ENCODE measurements around the gene MRPS22. TPM values are rescaled to one million over a fixed set of nuclear protein-coding genes. Genes with fewer than 3 reads are reported as not detected.
"Not testable (repeated sequence)": the region's sequence is repeated elsewhere in the genome, so short reads cannot be mapped to it uniquely, and the experiment has no call there.

Gene MRPS22
- total RNA-seq, 3 donors from 2014 or later (not counting 1 experiment from before 2014, with no cell fraction given) = 32.4 to 39.1 (median 35.3) TPM

DNA sequence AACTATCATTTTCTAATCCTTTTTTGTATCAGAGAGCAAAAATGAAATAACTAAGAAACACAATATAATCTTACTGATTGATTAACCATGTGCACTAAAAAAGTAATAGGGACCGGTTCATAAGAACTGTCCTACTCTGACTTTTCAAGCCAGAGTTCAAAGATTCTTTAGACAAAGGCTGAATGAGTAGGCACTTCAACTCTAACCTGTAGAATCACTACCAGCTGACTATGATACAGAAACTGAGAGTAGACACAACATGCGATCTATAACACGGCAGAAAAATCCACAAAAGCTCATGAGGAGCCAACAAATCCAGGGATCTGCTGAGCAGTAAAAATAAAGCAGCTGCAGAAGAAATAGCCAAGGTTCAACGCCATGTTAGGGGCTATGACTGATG is 36.8 kb downstream of the MRPS22 start:
- 95% methylated on average over 3 of the region's 4 CpGs for WGBS (ENCODE audit: insufficient coverage)

GRCh38 chr3:139382291-139382690 is 38.5 kb downstream of the MRPS22 start:
- H3K9me3 Mint-ChIP-seq; H3K4me1 ChIP-seq (ENCODE audit: control insufficient read depth, insufficient read depth, low read length); H3K27me3 Mint-ChIP-seq (ENCODE audit: low read depth in 2 of 2); H3K9me3 ChIP-seq (ENCODE audit: control insufficient read depth, insufficient read depth, low read length); ATAC-seq; intact Hi-C loops (cut with micrococcal nuclease); H3K4me3 Mint-ChIP-seq; H3K27me3 ChIP-seq (ENCODE audit: control insufficient read depth, insufficient read depth, low read length); H3K4me3 ChIP-seq (ENCODE audit: low read length); H3K27ac ChIP-seq (ENCODE audit: low read length); DNase-seq: not testable (repeated sequence)
- peaks cover 47% of the 10 kb centered on the region for H3K36me3 ChIP-seq (ENCODE audit: control insufficient read depth, insufficient read depth, low read length)
- Mint-ChIP-seq H3K36me3 (peaks cover 18% of the 10 kb centered on the region), H3K4me1 (peaks cover 26 to 27% of the 10 kb centered on the region in 2 donors), H3K27ac (peak overlapping the region in 1 of 2 donors; percentile 9)
- no CpG with 5 or more reads among the region's 2 CpGs for WGBS (ENCODE audit: insufficient coverage)

More for the DNA sequence above, 36.8 kb downstream of the MRPS22 start:
- Histone ChIP-seq H3K4me3 (ENCODE audit: low read length) (no peak overlapping the region), H3K27me3 (ENCODE audit: control insufficient read depth, insufficient read depth, low read length) (no peaks in the 10 kb centered on the region), H3K9me3 (ENCODE audit: control insufficient read depth, insufficient read depth, low read length) (no peaks in the 10 kb centered on the region), H3K4me1 (ENCODE audit: control insufficient read depth, insufficient read depth, low read length) (no peaks in the 10 kb centered on the region), H3K36me3 (ENCODE audit: control insufficient read depth, insufficient read depth, low read length) (peaks cover 62% of the 10 kb centered on the region), H3K27ac (ENCODE audit: low read length) (no peak overlapping the region)
- no peak overlapping the region for H3K4me3 Mint-ChIP-seq
- ATAC-seq (no peak), DNase-seq (no peak)
- no peak for TF ChIP-seq CTCF (IDR thresholded peaks at IDR 0.05)
- intact Hi-C loops (cut with micrococcal nuclease) = no loop called here
- no peaks in the 10 kb centered on the region for H3K27me3 Mint-ChIP-seq (ENCODE audit: low read depth in 2 of 2)
- H3K9me3 Mint-ChIP-seq = no peaks in the 10 kb centered on the region
- no peak overlapping the region for H3K27ac Mint-ChIP-seq
- H3K36me3 Mint-ChIP-seq = peaks cover 23% of the 10 kb centered on the region
- peaks cover 12 to 15% of the 10 kb centered on the region in 2 donors for H3K4me1 Mint-ChIP-seq

GRCh38 chr3:139388077-139388476 is 44.3 kb downstream of the MRPS22 start:
- H3K27me3 Mint-ChIP-seq (ENCODE audit: low read depth in 2 of 2) = peaks cover 0 to 2% of the 10 kb centered on the region in 2 donors
- ATAC-seq (no peak), DNase-seq (no peak)
- H3K4me3 Mint-ChIP-seq = peak overlapping the region; percentile 77
- intact Hi-C loops (cut with micrococcal nuclease) = no loop called here
- peaks cover 38 to 39% of the 10 kb centered on the region in 2 donors for H3K4me1 Mint-ChIP-seq
- peaks cover 3% of the 10 kb centered on the region for H3K36me3 ChIP-seq (ENCODE audit: control insufficient read depth, insufficient read depth, low read length)
- WGBS (ENCODE audit: insufficient coverage) = 84% methylated on average over 3 of the region's 10 CpGs
- no peaks in the 10 kb centered on the region for H3K9me3 Mint-ChIP-seq
- H3K4me3 ChIP-seq (ENCODE audit: low read length) = no peak overlapping the region
- peak overlapping the region; percentile 33 to 74 for H3K27ac Mint-ChIP-seq
- no peaks in the 10 kb centered on the region for H3K36me3 Mint-ChIP-seq
- TF ChIP-seq CTCF (IDR thresholded peaks at IDR 0.05) = no peak
- H3K9me3 ChIP-seq (ENCODE audit: control insufficient read depth, insufficient read depth, low read length) = no peaks in the 10 kb centered on the region
- H3K27me3 ChIP-seq (ENCODE audit: control insufficient read depth, insufficient read depth, low read length) = no peaks in the 10 kb centered on the region
- H3K4me1 ChIP-seq (ENCODE audit: control insufficient read depth, insufficient read depth, low read length) = peaks cover 19% of the 10 kb centered on the region
- no peak overlapping the region for H3K27ac ChIP-seq (ENCODE audit: low read length)

DNA sequence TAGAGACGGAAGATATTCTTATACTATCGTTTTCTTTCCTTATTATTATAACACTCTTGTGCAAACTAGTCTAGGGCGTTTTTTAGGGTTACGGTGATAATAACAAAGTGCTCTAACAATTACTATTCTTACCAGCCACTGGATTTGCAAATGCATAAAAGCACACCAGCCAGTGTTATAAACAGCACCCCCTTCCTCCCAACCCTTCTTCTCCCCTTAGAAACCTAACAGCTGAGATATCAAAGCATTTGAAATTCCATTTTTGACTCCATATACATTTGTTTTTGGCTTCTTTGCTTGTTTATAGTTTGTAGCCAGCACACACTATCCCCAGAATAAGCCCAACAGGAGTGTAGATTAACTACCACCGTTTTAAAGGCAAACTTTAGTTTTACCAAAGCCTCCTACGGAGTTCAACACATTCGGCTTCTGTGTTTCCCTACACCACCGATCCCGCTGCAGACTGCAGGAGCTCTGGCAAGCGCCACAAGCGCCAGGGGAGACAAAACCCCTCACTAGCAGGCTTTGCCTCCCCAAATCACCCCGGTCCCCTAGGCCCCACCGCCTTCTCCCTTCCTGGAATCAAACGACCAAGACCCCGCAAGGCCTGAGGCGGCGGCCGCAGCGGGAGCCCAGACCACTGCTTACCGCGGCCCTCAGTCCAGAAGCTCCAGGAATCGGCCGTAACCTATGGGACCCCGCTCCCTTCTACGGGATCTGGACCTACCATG is 45.2 kb downstream of the MRPS22 start:
- no peaks in the 10 kb centered on the region for H3K36me3 ChIP-seq (ENCODE audit: control insufficient read depth, insufficient read depth, low read length)
- peak in 1 of 2 donors; percentile 56 for DNase-seq
- WGBS (ENCODE audit: insufficient coverage) = 11% methylated on average over 25 of the region's 25 CpGs
- peak overlapping the region; percentile 95 for H3K4me3 ChIP-seq (ENCODE audit: low read length)
- H3K9me3 ChIP-seq (ENCODE audit: control insufficient read depth, insufficient read depth, low read length) = no peaks in the 10 kb centered on the region
- peak overlapping the region; percentile 97 for H3K4me3 Mint-ChIP-seq
- H3K4me1 ChIP-seq (ENCODE audit: control insufficient read depth, insufficient read depth, low read length) = peaks cover 19% of the 10 kb centered on the region
- H3K27ac Mint-ChIP-seq = peak overlapping the region; percentile 96 to 100
- H3K27me3 Mint-ChIP-seq (ENCODE audit: low read depth in 2 of 2) = peaks cover 0 to 2% of the 10 kb centered on the region in 2 donors
- peak; percentile 21 to 35 (median 22) for ATAC-seq
- peaks cover 38 to 39% of the 10 kb centered on the region in 2 donors for H3K4me1 Mint-ChIP-seq
- intact Hi-C loops (cut with micrococcal nuclease) = loop anchor here (1.0 kb wide), 1 partner anchor 45 kb away; the partner anchor contains the start of gene MRPS22
- H3K36me3 Mint-ChIP-seq = no peaks in the 10 kb centered on the region
- no peaks in the 10 kb centered on the region for H3K27me3 ChIP-seq (ENCODE audit: control insufficient read depth, insufficient read depth, low read length)
- H3K9me3 Mint-ChIP-seq = no peaks in the 10 kb centered on the region
- peak overlapping the region; percentile 91 for H3K27ac ChIP-seq (ENCODE audit: low read length)
- no peak for TF ChIP-seq CTCF (IDR thresholded peaks at IDR 0.05)
